LNCAP (cell line): ENCODE measurements around the gene FAM47E.

Experiments used
- TF ChIP-seq, protein P1 (sequence below): fragments of 450-650 bp; IDR thresholded peaks from 2 replicates; pipeline ENCODE4 v1.5.1; 2017; ENCODE audit warnings: mild to moderate bottlenecking

Gene FAM47E

DNA sequence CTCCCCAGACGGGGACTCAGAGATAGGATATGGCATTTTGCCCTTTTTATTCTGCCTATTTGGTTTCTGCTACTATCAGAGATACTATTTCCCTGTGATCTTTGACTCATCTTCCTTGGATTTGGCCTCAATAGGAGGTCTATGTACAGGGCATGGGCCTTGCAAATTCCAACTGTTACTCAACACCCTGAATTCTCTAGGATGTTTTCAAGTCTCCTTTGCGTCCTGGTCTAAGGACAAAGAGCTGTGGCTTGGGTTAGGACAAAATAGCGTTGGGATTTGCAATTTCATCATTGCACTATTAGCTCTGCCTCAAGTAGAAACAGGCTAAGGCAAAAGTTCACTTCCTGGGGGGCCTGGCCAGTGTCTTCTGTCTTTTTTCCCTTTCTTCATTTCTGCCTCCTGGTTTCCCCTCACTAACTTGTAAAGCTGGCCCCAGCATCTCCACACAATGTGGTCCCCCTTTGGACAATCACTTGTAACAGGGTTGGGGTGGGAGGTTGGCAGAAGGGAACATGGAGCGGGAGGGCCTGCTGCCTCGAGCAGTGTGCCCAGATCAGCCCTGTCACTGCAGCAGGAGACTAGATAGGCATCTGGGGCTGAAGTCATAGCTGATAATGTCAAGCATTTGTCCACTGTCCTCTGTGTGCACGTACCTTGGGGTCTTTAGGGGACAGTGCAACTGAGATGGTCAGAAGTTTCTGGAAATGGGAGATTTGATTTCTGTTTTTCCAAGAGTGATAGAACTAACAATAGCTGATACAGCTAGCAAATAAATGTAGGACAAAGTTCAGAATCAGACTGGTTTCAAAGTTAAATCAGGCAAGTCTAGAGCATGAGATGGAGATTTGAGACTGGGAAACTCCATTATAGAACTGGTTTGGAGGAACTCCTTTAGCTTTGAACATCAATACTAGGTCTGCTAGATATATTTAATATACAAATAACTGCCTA lies 29.2 kb downstream of the FAM47E start:
- TF ChIP-seq, protein P1, sequence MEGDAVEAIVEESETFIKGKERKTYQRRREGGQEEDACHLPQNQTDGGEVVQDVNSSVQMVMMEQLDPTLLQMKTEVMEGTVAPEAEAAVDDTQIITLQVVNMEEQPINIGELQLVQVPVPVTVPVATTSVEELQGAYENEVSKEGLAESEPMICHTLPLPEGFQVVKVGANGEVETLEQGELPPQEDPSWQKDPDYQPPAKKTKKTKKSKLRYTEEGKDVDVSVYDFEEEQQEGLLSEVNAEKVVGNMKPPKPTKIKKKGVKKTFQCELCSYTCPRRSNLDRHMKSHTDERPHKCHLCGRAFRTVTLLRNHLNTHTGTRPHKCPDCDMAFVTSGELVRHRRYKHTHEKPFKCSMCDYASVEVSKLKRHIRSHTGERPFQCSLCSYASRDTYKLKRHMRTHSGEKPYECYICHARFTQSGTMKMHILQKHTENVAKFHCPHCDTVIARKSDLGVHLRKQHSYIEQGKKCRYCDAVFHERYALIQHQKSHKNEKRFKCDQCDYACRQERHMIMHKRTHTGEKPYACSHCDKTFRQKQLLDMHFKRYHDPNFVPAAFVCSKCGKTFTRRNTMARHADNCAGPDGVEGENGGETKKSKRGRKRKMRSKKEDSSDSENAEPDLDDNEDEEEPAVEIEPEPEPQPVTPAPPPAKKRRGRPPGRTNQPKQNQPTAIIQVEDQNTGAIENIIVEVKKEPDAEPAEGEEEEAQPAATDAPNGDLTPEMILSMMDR, result no peak

DNA sequence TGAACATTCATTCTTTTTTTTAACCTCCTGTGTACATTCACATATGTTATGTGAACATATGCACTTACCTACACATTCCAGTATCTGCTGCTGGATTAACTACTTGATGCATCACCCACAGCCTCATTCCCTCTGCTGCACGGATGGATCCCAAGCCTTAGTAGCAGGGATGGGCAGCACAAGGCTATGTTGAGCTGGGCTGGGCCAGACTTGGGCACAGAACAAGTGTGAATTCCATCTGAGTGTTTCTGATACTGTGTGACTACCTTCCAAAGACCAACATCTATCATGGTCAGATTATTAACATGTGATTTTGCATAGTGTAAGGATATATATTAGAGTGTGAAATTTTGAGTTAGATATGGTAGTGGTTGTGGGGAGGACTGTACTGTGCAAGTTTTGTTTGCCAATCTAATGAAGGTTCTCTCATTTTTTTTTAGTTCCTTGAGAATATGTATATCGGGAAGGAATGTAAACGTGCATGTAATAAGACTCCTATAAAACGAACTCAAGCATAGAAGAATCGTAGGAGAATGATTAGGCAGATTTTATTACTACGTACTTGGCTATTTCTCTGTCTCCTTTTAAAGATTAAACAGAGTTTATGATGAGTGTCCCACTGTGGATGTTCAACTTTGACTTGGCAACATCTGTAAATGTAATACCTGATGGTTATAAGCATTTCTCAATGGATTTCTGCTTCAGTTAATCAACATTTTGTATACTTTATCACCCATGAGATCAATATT lies 31.6 kb downstream of the FAM47E start:
- TF ChIP-seq, protein P1, result no peak

DNA sequence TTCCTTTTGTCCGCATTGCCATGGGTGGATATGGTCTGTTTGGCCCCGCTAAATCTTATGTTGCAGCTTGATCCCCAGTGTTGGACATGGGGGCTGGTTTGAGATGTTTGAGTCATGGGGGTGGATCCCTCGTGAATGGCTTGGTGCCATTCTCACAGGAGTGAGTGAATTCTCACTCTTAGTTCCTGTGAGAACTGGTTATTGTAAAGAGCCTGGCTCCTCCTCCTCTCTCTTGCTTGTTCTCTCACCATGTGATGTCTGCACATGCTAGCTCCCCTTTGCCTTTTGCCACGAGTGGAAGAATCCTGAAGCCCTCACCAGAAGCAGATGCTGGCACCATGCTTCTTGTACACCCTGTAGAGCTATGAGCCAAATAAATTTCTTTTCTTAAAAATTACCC lies 32.4 kb downstream of the FAM47E start:
- TF ChIP-seq, protein P1, result no peak

DNA sequence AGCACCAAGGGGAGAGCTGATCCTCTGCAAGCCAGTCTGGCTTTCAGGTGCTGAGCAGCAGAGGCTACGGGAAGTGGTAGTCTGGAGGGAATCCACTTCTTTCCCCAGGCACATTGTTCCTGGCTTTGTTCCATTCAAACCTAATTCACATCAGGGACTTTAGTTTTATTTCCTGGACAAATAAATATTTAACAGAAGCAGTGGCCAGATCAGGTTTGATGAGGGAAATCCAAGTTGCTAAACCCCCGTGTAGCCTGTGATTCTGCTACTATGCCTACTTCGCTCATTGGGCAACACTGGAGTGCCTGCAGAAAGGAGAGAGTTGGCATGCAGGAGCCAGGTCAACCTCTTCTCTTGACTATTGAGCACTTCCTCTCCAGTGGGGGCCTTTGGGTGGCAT lies 41.2 kb downstream of the FAM47E start:
- TF ChIP-seq, protein P1, result no peak

DNA sequence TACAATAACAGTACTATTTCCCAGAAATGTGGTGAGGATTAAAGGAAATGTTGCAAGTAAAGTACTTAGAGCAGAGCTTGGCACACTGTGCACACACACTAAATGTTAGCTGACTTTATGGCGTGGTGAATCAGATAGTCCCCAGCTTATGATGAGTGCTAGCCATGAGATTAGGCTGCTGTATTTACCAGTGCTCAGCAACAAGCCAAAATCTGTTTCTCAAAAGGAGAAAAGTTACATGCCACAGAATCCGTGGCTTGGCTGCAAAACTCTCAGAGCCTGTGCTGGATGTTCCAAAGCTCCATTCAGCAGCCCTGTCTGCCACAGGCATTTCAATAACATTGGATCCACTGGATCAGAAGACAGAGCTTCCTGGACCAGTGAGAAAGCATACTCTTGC lies 42.3 kb downstream of the FAM47E start:
- TF ChIP-seq, protein P1, result no peak

DNA sequence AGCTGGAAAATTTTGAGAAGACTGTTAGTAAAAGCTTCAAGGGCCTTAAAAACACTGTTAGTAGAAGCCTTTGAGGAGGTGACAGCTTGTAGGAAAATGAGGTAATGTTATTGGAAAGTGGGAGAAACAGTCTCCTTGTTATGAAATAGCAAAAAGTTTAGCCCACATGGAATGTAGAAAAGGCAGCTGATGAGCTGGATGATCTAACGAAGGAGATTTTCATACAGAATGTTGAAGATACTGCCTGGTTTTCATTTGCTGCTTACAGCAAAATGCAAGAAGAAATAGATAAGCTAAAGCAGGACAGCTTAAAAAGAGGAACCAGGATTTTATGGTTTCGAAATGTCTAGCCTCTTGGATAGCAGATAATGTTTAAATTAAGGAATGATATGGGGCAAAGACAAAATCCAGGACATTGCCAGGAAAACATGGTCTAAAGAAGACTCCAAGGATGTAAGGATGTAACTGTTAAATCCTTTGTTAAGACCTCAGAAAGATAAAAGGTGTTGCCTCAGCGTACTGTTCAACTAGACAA lies 44.8 kb downstream of the FAM47E start:
- TF ChIP-seq, protein P1, result no peak

DNA sequence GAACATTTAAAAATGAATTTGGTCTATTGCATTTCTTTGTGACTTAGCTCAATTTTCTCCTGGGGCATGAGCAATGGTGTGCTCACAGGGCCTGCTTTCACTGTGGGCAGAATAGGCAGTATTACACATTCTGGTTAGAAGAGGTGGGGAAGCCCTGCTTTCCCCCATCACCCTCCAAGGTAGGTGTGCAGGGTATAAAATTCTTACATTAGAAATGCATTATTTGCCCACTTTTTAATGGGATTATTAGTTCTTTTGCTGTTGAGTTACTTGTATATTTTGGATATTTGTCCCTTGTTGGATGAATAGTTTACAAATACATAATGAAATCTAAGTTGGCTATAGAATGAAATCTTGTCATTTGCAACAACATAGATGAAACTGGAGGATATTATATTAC lies 46.7 kb downstream of the FAM47E start:
- TF ChIP-seq, protein P1, result no peak
